ENCODE measurements around the gene KEL.

Gene KEL

DNA sequence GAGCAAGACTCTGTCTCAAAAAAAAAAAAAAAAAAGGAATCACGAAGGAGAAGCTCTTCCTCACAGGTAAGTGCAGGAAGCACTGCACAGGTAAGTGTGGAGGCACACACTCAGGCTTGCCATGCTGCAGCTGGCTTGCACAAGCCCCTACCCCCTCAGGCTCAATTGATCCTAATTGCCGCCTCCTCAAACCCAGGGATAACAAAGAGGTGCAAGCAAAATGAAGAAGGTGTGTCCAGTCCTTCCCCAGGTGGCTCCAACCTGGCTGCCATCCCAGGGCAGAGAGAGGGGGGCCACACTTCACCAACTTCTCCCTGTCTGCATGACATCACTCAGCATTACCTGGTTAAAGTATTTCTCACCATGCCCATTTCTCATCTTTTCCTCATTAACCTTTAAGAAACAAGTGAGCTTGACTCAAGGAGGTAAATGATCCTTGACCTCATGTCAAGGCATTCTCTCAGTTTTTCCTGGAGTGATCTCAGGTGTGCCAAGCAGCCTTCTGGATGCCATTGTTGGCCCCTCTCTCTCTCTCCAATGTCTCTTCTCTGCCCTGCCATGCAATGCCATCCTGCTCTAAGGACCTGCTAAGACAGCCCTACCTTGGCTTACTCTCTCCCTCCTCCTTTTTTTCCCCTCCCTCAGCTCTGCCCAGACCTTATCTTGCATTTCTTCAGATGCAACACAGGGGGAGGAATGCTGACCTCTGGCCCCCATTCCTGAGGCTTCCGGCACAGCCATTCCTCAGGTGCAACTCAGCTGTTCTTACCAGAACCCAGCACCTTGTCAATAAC lies 63.6 kb downstream of the KEL start:
- DNase-seq, result no peak

DNA sequence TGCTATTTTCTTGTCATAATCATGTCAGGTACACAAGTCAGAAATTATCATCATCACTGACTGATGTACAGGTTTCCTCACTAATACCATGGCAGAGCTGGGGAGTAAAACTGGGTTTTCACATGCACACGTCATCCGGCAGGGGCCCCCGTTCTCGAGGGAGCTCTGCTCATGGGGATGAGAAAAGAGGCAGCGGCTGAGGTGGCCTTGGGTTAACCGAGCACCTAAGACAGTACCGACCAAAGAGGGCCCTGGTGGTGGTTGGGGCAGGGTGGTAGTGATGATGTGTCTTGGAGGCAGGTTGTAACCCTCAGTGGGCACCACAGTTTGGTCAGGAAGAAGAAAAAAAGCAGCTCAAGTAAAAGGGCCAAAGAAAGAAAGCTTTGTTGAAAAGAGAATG lies 64.5 kb downstream of the KEL start:
- DNase-seq, result no peak

DNA sequence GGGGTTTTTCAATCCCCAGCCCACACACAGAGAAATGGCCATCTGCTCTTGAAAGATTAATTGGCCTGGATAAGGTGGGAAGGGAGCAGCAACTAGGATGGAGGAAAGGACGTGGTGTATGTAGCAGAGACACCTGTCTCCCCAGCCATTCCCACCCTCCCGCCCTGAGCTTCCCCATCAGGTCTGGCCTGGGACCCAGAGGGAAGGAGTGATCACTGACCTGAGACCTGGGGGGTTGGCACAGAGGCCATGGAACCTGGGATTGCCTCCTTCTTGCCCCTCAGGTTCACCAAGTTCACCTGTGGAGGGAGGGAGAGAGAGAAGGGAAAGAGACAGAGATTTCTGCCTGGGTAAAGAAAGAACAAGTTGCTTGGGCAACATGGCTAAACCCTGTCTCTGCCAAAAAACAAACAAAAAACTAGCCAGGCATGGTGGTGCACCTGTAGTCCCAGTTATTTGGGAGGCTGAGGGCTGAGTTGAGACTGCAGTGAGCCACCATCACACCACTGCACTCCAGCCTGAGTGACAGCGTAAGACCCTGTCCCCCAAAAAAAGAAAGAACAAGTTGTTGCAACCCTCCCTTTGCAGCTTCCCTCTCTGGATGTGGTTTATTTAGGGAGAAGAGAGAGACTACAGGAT lies 65.3 kb downstream of the KEL start:
- DNase-seq, result no peak

DNA sequence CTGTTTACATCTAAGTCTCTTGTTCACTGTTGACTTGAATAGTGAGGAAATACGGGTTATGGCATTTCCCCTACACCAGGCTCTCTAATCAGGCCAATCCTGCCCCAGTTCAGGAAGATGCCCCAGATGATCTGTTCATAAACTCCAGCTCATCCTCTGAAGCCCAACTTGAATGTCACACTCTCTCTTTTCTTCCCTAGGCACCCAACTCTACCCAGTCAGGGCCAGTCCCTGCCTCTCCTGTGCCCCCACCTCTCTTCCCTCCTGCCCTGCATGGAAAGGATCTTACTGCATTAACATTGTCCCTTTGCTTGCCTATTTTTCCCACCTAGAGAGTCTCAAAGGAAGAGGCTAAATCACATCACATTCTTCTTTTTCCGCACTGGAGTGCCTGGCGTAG lies 66.0 kb downstream of the KEL start:
- no peak for DNase-seq

DNA sequence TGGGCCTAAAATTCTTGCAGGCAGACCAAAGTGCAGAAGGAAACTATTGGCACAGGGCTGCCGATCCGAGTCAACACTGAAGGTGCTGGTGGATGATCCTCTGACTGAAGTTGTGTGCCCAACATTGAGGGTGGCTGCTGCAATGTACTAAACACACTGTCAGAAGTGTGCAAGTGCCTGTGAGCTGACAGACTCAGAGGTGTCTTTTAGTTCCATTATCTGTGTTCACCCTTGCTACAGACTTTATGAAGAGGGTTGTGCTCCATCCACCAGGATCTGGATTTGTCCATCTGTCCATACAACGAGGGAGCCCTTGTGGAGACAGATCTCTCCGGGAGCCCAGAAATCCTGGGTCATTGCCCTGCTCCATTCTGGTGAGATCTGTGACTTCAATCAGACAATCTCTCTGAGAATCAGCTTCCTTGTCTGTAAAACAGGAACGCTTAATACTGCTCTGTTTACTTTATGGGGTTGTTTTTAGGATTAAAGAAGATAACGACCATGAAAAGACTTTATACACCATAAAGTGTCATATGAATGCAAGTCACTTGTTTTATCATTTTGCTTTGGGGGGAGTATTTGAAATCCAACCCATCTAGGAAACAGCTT lies 67.1 kb downstream of the KEL start:
- no peak for DNase-seq

DNA sequence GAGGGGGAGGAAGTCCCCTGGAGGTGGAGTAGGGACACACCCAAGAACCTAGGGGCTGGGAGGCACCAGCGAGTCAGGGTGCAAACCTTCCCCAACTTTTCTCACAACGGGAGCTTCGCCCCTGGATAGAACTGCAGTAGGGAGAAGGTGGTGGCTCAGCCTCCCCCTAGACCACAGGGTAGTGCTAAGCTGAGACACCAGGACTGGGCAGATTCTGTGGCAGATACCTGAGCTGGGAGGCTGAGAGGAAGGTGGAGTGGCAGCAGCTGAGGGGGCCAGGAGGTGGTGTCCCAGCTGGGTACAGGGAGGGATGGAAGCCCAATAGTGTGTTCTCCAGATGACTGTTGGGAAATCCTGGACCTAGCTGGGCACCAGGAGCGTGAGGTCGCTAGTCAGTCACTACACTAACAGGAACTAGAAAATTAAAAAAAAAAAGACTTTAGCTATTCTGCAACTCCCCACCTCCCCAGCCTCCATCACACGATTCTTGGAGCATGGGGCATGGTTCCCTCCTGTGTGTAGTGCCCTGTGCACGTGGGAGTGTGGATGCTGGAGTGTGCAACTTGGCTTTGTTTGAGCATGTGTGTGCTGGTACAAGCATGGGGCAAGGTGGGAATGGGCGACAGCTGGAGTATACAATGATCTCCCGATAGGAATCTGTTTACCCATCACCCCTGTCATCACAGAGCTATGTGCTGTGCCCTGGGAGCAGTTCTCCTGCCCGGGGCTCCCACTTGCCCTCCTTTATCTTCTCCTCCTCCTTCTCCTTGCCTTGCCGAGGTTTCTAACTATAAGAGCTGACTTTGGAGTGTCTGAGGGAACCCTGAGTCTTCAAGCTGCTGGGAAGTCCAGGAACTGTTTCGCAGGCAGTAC lies 67.8 kb downstream of the KEL start:
- DNase-seq, result no peak

DNA sequence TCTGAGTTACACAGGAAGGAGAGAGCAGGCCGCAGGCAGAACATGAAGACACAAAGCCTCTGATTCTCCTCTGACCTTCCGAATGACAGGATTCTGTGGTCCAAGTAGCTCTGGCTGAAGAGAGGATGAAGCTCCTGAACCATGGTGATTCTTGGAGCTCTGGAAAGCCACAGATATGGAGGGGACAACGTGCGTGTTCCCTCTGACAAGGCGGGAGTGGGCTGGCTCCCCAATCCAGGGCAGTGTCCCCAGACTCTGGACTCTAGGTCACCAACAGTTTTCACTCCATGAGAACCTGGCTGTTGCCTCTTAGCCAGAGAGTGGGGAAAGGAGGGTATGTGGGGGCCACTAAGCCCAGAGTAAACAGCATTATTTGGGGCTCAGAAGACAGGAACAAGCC lies 69.2 kb downstream of the KEL start:
- no peak for DNase-seq

DNA sequence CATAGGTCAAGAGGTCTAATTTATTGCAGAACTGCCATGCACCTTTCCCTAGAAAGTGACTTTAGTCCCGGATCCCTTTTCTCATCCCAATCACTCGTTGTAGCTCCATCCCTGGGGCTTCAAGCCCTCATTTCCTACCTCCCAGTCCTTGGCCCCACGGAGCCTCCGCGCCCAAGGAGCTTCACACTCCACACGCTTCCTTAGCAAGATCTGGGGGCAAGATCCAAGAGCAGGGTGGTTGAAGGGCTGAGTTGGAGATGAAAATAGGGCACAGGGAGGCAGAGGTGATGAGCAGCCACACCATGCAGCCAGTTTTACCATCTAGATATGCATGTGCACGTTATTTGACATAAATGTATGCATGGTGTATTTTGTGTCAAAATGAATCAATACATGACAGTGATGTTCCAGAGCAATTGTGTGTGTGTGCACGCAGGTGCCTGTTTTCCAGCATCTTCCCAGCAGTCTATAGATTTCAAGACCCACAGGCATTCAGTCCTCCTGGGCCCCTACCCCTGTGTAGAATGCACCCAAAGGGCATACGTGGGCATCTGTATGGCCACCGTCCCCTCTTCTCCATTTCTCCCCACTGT lies 70.6 kb downstream of the KEL start:
- DNase-seq, result no peak
